ENCODE measurements around the gene PTBP1. TPM values are rescaled to one million over a fixed set of nuclear protein-coding genes. Genes with fewer than 3 reads are reported as not detected.

The PTBP1 gene
- polyA plus RNA-seq, 1 donor from 2014 or later, result 27.3 TPM

- Histone ChIP-seq H3F3A (ENCODE audit: insufficient read depth, low read length, poor library complexity, severe bottlenecking) (no peaks in the 10 kb centered on the region), H3K27me3 (ENCODE audit: insufficient read depth, low read depth, low read length) (no peaks in the 10 kb centered on the region), H3K9me3 (ENCODE audit: low read length) (no peaks in the 10 kb centered on the region), H3K4me3 (ENCODE audit: low read length) (no peak overlapping the region), H3K9ac (ENCODE audit: low read length) (no peak overlapping the region), H3K79me2 (replicated peaks; ENCODE audit: insufficient read depth, low read length) (no peaks in the 10 kb centered on the region), H3K9me2 (ENCODE audit: insufficient read depth, low read length) (no peaks in the 10 kb centered on the region), H3K36me3 (ENCODE audit: insufficient read depth, low read length) (no peaks in the 10 kb centered on the region), H3K4me2 (ENCODE audit: low read length) (no peak overlapping the region), H3K27ac (ENCODE audit: low read length) (no peak overlapping the region), H4K20me1 (ENCODE audit: insufficient read depth) (peaks cover 11% of the 10 kb centered on the region), H2AFZ (ENCODE audit: low read depth, low read length) (no peak overlapping the region)
- TF ChIP-seq EP300 (conservative IDR thresholded peaks at IDR 0.05; ENCODE audit: poor library complexity, severe bottlenecking), result no peak
- no peak for TF ChIP-seq TAF1 (IDR thresholded peaks at IDR 0.05; ENCODE audit: low read depth)
- no peak for TF ChIP-seq CTCF (IDR thresholded peaks at IDR 0.05; ENCODE audit: poor library complexity, severe bottlenecking)
- no peak for TF ChIP-seq EZH2 (IDR thresholded peaks at IDR 0.05; ENCODE audit: borderline replicate concordance, insufficient read depth, low read length, poor library complexity, severe bottlenecking)
- no peak for TF ChIP-seq SMC3 (conservative IDR thresholded peaks at IDR 0.05; ENCODE audit: poor library complexity)
- TF ChIP-seq POLR2AphosphoS5 (IDR thresholded peaks at IDR 0.05), result no peak
- TF ChIP-seq MXI1 (conservative IDR thresholded peaks at IDR 0.05; ENCODE audit: poor library complexity, severe bottlenecking), result no peak
- no peak for TF ChIP-seq RAD21 (conservative IDR thresholded peaks at IDR 0.05)
- no peak for TF ChIP-seq REST (IDR thresholded peaks at IDR 0.05; ENCODE audit: borderline replicate concordance)
Measured at GRCh38 chr19:810077-810855, 13.0 kb downstream of the PTBP1 start.

GRCh38 chr19:810883-811489, 13.7 kb downstream of the PTBP1 start:
- peaks cover 11% of the 10 kb centered on the region for H4K20me1 ChIP-seq (ENCODE audit: insufficient read depth)
- no peaks in the 10 kb centered on the region for H3F3A ChIP-seq (ENCODE audit: insufficient read depth, low read length, poor library complexity, severe bottlenecking)
- H3K4me2 ChIP-seq (ENCODE audit: low read length), result no peak overlapping the region
- no peaks in the 10 kb centered on the region for H3K27me3 ChIP-seq (ENCODE audit: insufficient read depth, low read depth, low read length)
- no peak overlapping the region for H3K4me3 ChIP-seq (ENCODE audit: low read length)
- H3K79me2 ChIP-seq (replicated peaks; ENCODE audit: insufficient read depth, low read length), result no peaks in the 10 kb centered on the region
- no peaks in the 10 kb centered on the region for H3K9me3 ChIP-seq (ENCODE audit: low read length)
- H2AFZ ChIP-seq (ENCODE audit: low read depth, low read length), result no peak overlapping the region
- TF ChIP-seq SMC3 (conservative IDR thresholded peaks at IDR 0.05; ENCODE audit: poor library complexity) (no peak), POLR2AphosphoS5 (IDR thresholded peaks at IDR 0.05) (peak; percentile 30), RAD21 (conservative IDR thresholded peaks at IDR 0.05) (no peak), MXI1 (conservative IDR thresholded peaks at IDR 0.05; ENCODE audit: poor library complexity, severe bottlenecking) (no peak)
- no peak overlapping the region for H3K9ac ChIP-seq (ENCODE audit: low read length)
- H3K27ac ChIP-seq (ENCODE audit: low read length), result no peak overlapping the region
- H3K9me2 ChIP-seq (ENCODE audit: insufficient read depth, low read length), result no peaks in the 10 kb centered on the region
- no peaks in the 10 kb centered on the region for H3K36me3 ChIP-seq (ENCODE audit: insufficient read depth, low read length)
